Upper lobe of right lung (tissue), 1 donor: ENCODE data around the gene SAMMSON. TPM values are rescaled to one million over a fixed set of nuclear protein-coding genes. Genes with fewer than 3 reads are reported as not detected.

Experiments used
- ATAC-seq: fragments of 200-7000 bp; cut with Tn5 transposase; one replicate; pipeline ENCODE4 v1.9.1; 2020; ENCODE audit warnings: mild to moderate bottlenecking, moderate library complexity
- DNase-seq: peaks from one replicate; pipeline ENCODE4 v3.0.0-alpha.2; 2020
- H3K27ac ChIP-seq: fragments of 200-600 bp; one replicate; pipeline ENCODE4 v1.8.0; 2022
- H3K27me3 ChIP-seq: fragments of 200-600 bp; one replicate; pipeline ENCODE4 v1.8.0; 2022; ENCODE audit warnings: mild to moderate bottlenecking
- H3K36me3 ChIP-seq: fragments of 200-600 bp; one replicate; pipeline ENCODE4 v1.8.0; 2022
- H3K4me1 ChIP-seq: fragments of 200-600 bp; one replicate; pipeline ENCODE4 v1.8.0; 2022
- H3K4me3 ChIP-seq: fragments of 200-600 bp; one replicate; pipeline ENCODE4 v1.8.0; 2022; ENCODE audit warnings: mild to moderate bottlenecking
- H3K9me3 ChIP-seq: fragments of 200-600 bp; one replicate; pipeline ENCODE4 v1.8.0; 2022
- CTCF ChIP-seq: fragments of 200-600 bp; IDR thresholded peaks from one replicate; pipeline ENCODE4 v1.8.0; 2022; ENCODE audit warnings: antibody characterized with exemption
- intact Hi-C: fragments of 100-400 bp; cut with DNase I; formaldehyde crosslinking; loops from one replicate; pipeline ENCODE4 v1.11.0; 2022
- total RNA-seq: library from RNA; stranded (reverse); fragmentation: NEBNext Ultra II Directional; extraction: Animal tissue kit (Norgen Biotek cat#: 25700); gene quantifications from one replicate; pipeline ENCODE4 v1.2.1, GENCODE V29; 2021
- donor health status: DM: no; HTN: yes; CAD: no; lungs with severe emphysema.

Gene SAMMSON
- total RNA-seq, 1 donor from 2014 or later: not detected

- intact Hi-C loops: no loop called here
- no peaks in the 10 kb centered on the region for H3K27me3 ChIP-seq
- no peak for TF ChIP-seq CTCF
Measured at GRCh38 chr3:70097084-70097483, 97.6 kb downstream of the SAMMSON start.

GRCh38 chr3:70108072-70108471 is 108.5 kb downstream of the SAMMSON start:
- Histone ChIP-seq H3K36me3 (no peaks in the 10 kb centered on the region), H3K27ac (no peak overlapping the region), H3K9me3 (no peaks in the 10 kb centered on the region), H3K4me1 (no peaks in the 10 kb centered on the region), H3K27me3 (no peaks in the 10 kb centered on the region), H3K4me3 (no peak overlapping the region)
- intact Hi-C loops: no loop called here
- TF ChIP-seq CTCF: peak; percentile 52
- peak; percentile 55 for ATAC-seq
- DNase-seq: no peak

More at GRCh38 chr3:70097084-70097483, 97.6 kb downstream of the SAMMSON start:
- DNase-seq: no peak
- Histone ChIP-seq H3K9me3 (no peaks in the 10 kb centered on the region), H3K4me1 (no peaks in the 10 kb centered on the region), H3K4me3 (no peak overlapping the region), H3K36me3 (no peaks in the 10 kb centered on the region), H3K27ac (no peak overlapping the region)
- ATAC-seq: no peak

GRCh38 chr3:70108546-70108945 is 109.0 kb downstream of the SAMMSON start:
- no peak for ATAC-seq
- Histone ChIP-seq H3K27me3 (no peaks in the 10 kb centered on the region), H3K27ac (no peak overlapping the region), H3K4me3 (no peak overlapping the region), H3K36me3 (no peaks in the 10 kb centered on the region), H3K9me3 (no peaks in the 10 kb centered on the region), H3K4me1 (no peaks in the 10 kb centered on the region)
- no peak for DNase-seq
- intact Hi-C loops: no loop called here
- TF ChIP-seq CTCF: no peak

- no peaks in the 10 kb centered on the region for H3K4me1 ChIP-seq
- no peaks in the 10 kb centered on the region for H3K36me3 ChIP-seq
- no peaks in the 10 kb centered on the region for H3K27me3 ChIP-seq
- no peak for TF ChIP-seq CTCF
- no peak for ATAC-seq
- DNase-seq: no peak
- H3K27ac ChIP-seq: no peak overlapping the region
- H3K4me3 ChIP-seq: no peak overlapping the region
- intact Hi-C loops: no loop called here
- H3K9me3 ChIP-seq: no peaks in the 10 kb centered on the region
Measured at GRCh38 chr3:70110066-70110465, 110.5 kb downstream of the SAMMSON start.

- ATAC-seq: no peak
- TF ChIP-seq CTCF: no peak
- DNase-seq: no peak
- H3K4me1 ChIP-seq: no peaks in the 10 kb centered on the region
- no peak overlapping the region for H3K27ac ChIP-seq
- H3K4me3 ChIP-seq: no peak overlapping the region
- intact Hi-C loops: no loop called here
- no peaks in the 10 kb centered on the region for H3K27me3 ChIP-seq
- H3K9me3 ChIP-seq: no peaks in the 10 kb centered on the region
- no peaks in the 10 kb centered on the region for H3K36me3 ChIP-seq
Measured at GRCh38 chr3:70111411-70111810, 111.9 kb downstream of the SAMMSON start.

- intact Hi-C loops: no loop called here
- no peak for DNase-seq
- no peaks in the 10 kb centered on the region for H3K9me3 ChIP-seq
- H3K36me3 ChIP-seq: no peaks in the 10 kb centered on the region
- ATAC-seq: no peak
- no peak overlapping the region for H3K27ac ChIP-seq
- H3K4me1 ChIP-seq: no peaks in the 10 kb centered on the region
- no peak overlapping the region for H3K4me3 ChIP-seq
- TF ChIP-seq CTCF: no peak
- H3K27me3 ChIP-seq: no peaks in the 10 kb centered on the region
Measured at GRCh38 chr3:70112751-70113150, 113.2 kb downstream of the SAMMSON start.
